Caco-2 (cell line): Measurements from ENCODE around the gene OR2T11. TPM values are rescaled to one million over a fixed set of nuclear protein-coding genes. Genes with fewer than 3 reads are reported as not detected.
A peak's percentile ranks its signal among the peaks of the same experiment; 100 is the strongest.

Experiments used
- BruUV-seq: library from RNA; stranded (reverse); fragments of 400-500 nt; replicated peaks from 2 replicates; lab custom pipeline; 2021; lab: Mats Ljungman, UMichigan
- CTCF ChIA-PET: fragments of 300-600 bp; sonication (Branson Sonifier 250); formaldehyde crosslinking; loops from one replicate; lab custom pipeline; 2022; ENCODE audit warnings: antibody characterized with exemption; lab: Charles Lee
- POLR2A ChIA-PET: fragments of 300-600 bp; sonication (Branson Sonifier 250); formaldehyde crosslinking; loops from one replicate; lab custom pipeline; 2022; ENCODE audit warnings: antibody characterized with exemption; lab: Charles Lee
- DNase-seq, 2 experiments: peaks; one replicate each; pipeline versions ENCODE4 v3.0.0 to v3.0.0-alpha.2; 2020 to 2022
- H3K27me3 ChIP-seq: replicated peaks from 2 replicates; pipeline ENCODE4 v1.6.0; 2011; ENCODE audit warnings: low read length; ENCODE audit not compliant: control insufficient read depth, insufficient read depth
- H3K36me3 ChIP-seq: 2 replicates; pipeline ENCODE4 v1.5.1; 2011; ENCODE audit warnings: low read length; ENCODE audit not compliant: control insufficient read depth, insufficient read depth
- H3K4me1 ChIP-seq: fragments of 250-450 bp; sonication (Bioruptor Pico); 2 replicates; pipeline ENCODE4 v1.5.1; 2020; ENCODE audit warnings: mild to moderate bottlenecking
- H3K4me3 ChIP-seq: 2 replicates; pipeline ENCODE4 v1.5.1; 2011; ENCODE audit warnings: low read depth, mild to moderate bottlenecking, control low read depth, low read length
- H3K9me3 ChIP-seq: fragments of 250-450 bp; sonication (Bioruptor Pico); 2 replicates; pipeline ENCODE4 v1.5.1; 2020; ENCODE audit warnings: mild to moderate bottlenecking, moderate library complexity
- H3K27ac Mint-ChIP-seq: one replicate; pipeline ENCODE4 v1.8.0; 2022; ENCODE audit warnings: mixed read lengths; ENCODE audit not compliant: unreplicated experiment
- H3K27me3 Mint-ChIP-seq: one replicate; pipeline ENCODE4 v1.8.0; 2022; ENCODE audit warnings: mixed read lengths; ENCODE audit not compliant: insufficient read depth, unreplicated experiment
- H3K36me3 Mint-ChIP-seq: one replicate; pipeline ENCODE4 v1.8.0; 2022; ENCODE audit warnings: mild to moderate bottlenecking, mixed read lengths; ENCODE audit not compliant: insufficient read depth, unreplicated experiment
- H3K4me1 Mint-ChIP-seq: one replicate; pipeline ENCODE4 v1.8.0; 2022; ENCODE audit warnings: low read depth, mixed read lengths; ENCODE audit not compliant: unreplicated experiment
- H3K4me3 Mint-ChIP-seq: one replicate; pipeline ENCODE4 v1.8.0; 2022; ENCODE audit warnings: mild to moderate bottlenecking, moderate library complexity, mixed read lengths; ENCODE audit not compliant: unreplicated experiment
- H3K9me3 Mint-ChIP-seq: one replicate; pipeline ENCODE4 v1.8.0; 2022; ENCODE audit warnings: mixed read lengths; ENCODE audit not compliant: unreplicated experiment
- CTCF ChIP-seq, 2 experiments: fragments of 200-600 bp in 1 of 2; IDR thresholded peaks; 1 replicate in 1 of 2; 2 replicates in 1 of 2; pipeline versions ENCODE4 v1.5.1 to v1.8.0; 2011 to 2022; ENCODE audit warnings: antibody characterized with exemption in 1 of 2, control low read depth in 1 of 2, inconsistent platforms in 1 of 2, low read depth in 1 of 2, low read length in 1 of 2, mild to moderate bottlenecking in 1 of 2, moderate library complexity in 1 of 2; ENCODE audit not compliant: insufficient read depth in 1 of 2, severe bottlenecking in 1 of 2, unreplicated experiment in 1 of 2
- intact Hi-C: fragments of 100-400 bp; cut with micrococcal nuclease; formaldehyde crosslinking; loops from one replicate; pipeline ENCODE4 v1.10.0; 2022; ENCODE audit not compliant: unreplicated experiment
- total RNA-seq: library from RNA; stranded (reverse); gene quantifications from 2 replicates; pipeline ENCODE4 v1.2.3, GENCODE V29; 2022

Gene OR2T11
- total RNA-seq, 1 experiment from 2014 or later, result not detected

- Histone ChIP-seq H3K27me3 (no peaks in the 10 kb centered on the region), H3K9me3 (no peaks in the 10 kb centered on the region), H3K4me1 (no peaks in the 10 kb centered on the region), H3K4me3 (no peak overlapping the region), H3K36me3 (no peaks in the 10 kb centered on the region)
- intact Hi-C loops, result loop anchor here (1.0 kb wide), 2 partner anchors 65 to 185 kb away; no protein-coding TSS in a partner anchor
- no peaks in the 10 kb centered on the region for H3K4me1 Mint-ChIP-seq
- POLR2A ChIA-PET, result no interaction called here
- H3K36me3 Mint-ChIP-seq, result no peaks in the 10 kb centered on the region
- H3K9me3 Mint-ChIP-seq, result no peaks in the 10 kb centered on the region
- no peak overlapping the region for H3K27ac Mint-ChIP-seq
- BruUV-seq, result no TSS peak
- DNase-seq, result peak in 1 of 2 experiments; percentile 12
- peaks cover 14% of the 10 kb centered on the region for H3K27me3 Mint-ChIP-seq
- CTCF ChIA-PET, result no interaction called here
- TF ChIP-seq CTCF (IDR thresholded peaks at IDR 0.05; ENCODE audit: insufficient read depth in 1 of 2, low read depth in 1 of 2, low read length in 1 of 2, severe bottlenecking in 1 of 2, unreplicated experiment in 1 of 2), result peak in 1 of 2 experiments; percentile 51
- no peak overlapping the region for H3K4me3 Mint-ChIP-seq
These were observed 12.3 kb downstream of the OR2T11 start for GRCh38 chr1:248622570-248623001.

DNA sequence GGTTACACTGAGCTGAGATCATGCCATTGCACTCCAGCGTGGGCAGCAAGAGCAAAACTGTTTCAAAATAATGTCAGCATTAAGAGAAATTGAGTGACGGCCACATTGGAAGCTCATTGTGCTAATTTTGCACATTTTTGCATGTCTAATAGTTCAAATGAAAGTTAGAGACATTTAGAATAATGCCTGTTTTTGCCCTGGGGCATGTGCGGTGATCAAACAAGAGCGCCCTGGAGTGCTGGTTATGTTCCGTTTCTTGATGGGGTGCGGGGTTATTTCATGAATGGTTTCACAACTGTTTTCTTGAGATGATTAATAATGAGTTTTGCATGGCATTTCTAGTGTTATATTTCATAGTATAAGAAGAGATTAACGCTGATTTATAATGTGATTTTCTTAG is 13.1 kb downstream of the OR2T11 start:
- Histone ChIP-seq H3K36me3 (no peaks in the 10 kb centered on the region), H3K4me3 (no peak overlapping the region), H3K4me1 (no peaks in the 10 kb centered on the region), H3K27me3 (no peaks in the 10 kb centered on the region), H3K9me3 (no peaks in the 10 kb centered on the region)
- TF ChIP-seq CTCF (IDR thresholded peaks at IDR 0.05; ENCODE audit: insufficient read depth in 1 of 2, low read depth in 1 of 2, low read length in 1 of 2, severe bottlenecking in 1 of 2, unreplicated experiment in 1 of 2), result no peak
- ChIA-PET POLR2A (no interaction called here), CTCF (no interaction called here)
- H3K4me3 Mint-ChIP-seq, result no peak overlapping the region
- no peak overlapping the region for H3K27ac Mint-ChIP-seq
- H3K27me3 Mint-ChIP-seq, result peaks cover 14% of the 10 kb centered on the region
- H3K4me1 Mint-ChIP-seq, result no peaks in the 10 kb centered on the region
- DNase-seq, result no peak
- H3K9me3 Mint-ChIP-seq, result no peaks in the 10 kb centered on the region
- no peaks in the 10 kb centered on the region for H3K36me3 Mint-ChIP-seq
- BruUV-seq, result no TSS peak
- intact Hi-C loops, result loop anchor here (1.0 kb wide), 2 partner anchors 66 to 186 kb away; no protein-coding TSS in a partner anchor

GRCh38 chr1:248618878-248619277 is 16.0 kb downstream of the OR2T11 start:
- H3K4me3 ChIP-seq, result no peak overlapping the region

More at GRCh38 chr1:248618878-248619277, 16.0 kb downstream of the OR2T11 start:
- Mint-ChIP-seq H3K9me3 (no peaks in the 10 kb centered on the region), H3K4me1 (no peaks in the 10 kb centered on the region), H3K36me3 (no peaks in the 10 kb centered on the region), H3K4me3 (no peak overlapping the region), H3K27me3 (peaks cover 14% of the 10 kb centered on the region), H3K27ac (no peak overlapping the region)
- Histone ChIP-seq H3K27me3 (no peaks in the 10 kb centered on the region), H3K36me3 (no peaks in the 10 kb centered on the region), H3K9me3 (no peaks in the 10 kb centered on the region), H3K4me1 (no peaks in the 10 kb centered on the region)
- no TSS peak for BruUV-seq
- ChIA-PET CTCF (no interaction called here), POLR2A (no interaction called here)
- peak; percentile 58 to 74 for TF ChIP-seq CTCF (IDR thresholded peaks at IDR 0.05; ENCODE audit: insufficient read depth in 1 of 2, low read depth in 1 of 2, low read length in 1 of 2, severe bottlenecking in 1 of 2, unreplicated experiment in 1 of 2)
- intact Hi-C loops, result loop anchor here (2.0 kb wide), 1 partner anchor 78 kb away; no protein-coding TSS in a partner anchor
- peak; percentile 62 to 73 for DNase-seq
